ENCODE measurements around the gene TBC1D7.

- TF ChIP-seq POLR2A (IDR thresholded peaks at IDR 0.05; ENCODE audit: low read depth, low read length) (no peak), TAF1 (IDR thresholded peaks at IDR 0.05; ENCODE audit: low read depth, low read length) (no peak)
Observed at GRCh38 chr6:13308332-13308731, 20.0 kb downstream of the TBC1D7 start.

Data from GM12891 (cell line).